ENCODE data around the gene GALNT10.

- TF ChIP-seq OSR1 (CRISPR knock-in tag; IDR thresholded peaks at IDR 0.05) (no peak), ISL1 (CRISPR knock-in tag; IDR thresholded peaks at IDR 0.05) (no peak), ARNTL (CRISPR knock-in tag; IDR thresholded peaks at IDR 0.05; ENCODE audit: borderline replicate concordance, low read depth) (no peak), RARB (CRISPR knock-in tag; IDR thresholded peaks at IDR 0.05) (no peak), CREB5 (CRISPR knock-in tag; IDR thresholded peaks at IDR 0.05; ENCODE audit: low read depth) (no peak), GLIS3 (CRISPR knock-in tag; IDR thresholded peaks at IDR 0.05) (no peak), PATZ1 (CRISPR knock-in tag; IDR thresholded peaks at IDR 0.05; ENCODE audit: borderline replicate concordance) (no peak), ZFP3 (CRISPR knock-in tag; IDR thresholded peaks at IDR 0.05) (no peak), ZNF8 (CRISPR knock-in tag; IDR thresholded peaks at IDR 0.05) (no peak), TOX (CRISPR knock-in tag; IDR thresholded peaks at IDR 0.05; ENCODE audit: borderline replicate concordance) (no peak), CSDC2 (CRISPR knock-in tag; IDR thresholded peaks at IDR 0.05) (no peak)
These were observed 105.0 kb downstream of the GALNT10 start for GRCh38 chr5:154295551-154295950.
